ENCODE measurements around the gene ANGPT4.

GRCh38 chr20:872855-873520 lies 43.1 kb downstream of the ANGPT4 start:
- no peak for TF ChIP-seq POLR2AphosphoS5 (IDR thresholded peaks at IDR 0.05)
- no peak for TF ChIP-seq CTCF (IDR thresholded peaks at IDR 0.05)
- no peak for TF ChIP-seq POLR2A (IDR thresholded peaks at IDR 0.05)
- TF ChIP-seq EP300 (IDR thresholded peaks at IDR 0.05) = no peak

Data from stomach (tissue), 4 donors.